Measurements from ENCODE around the gene ATG4B.

- TF ChIP-seq GATA2 (IDR thresholded peaks at IDR 0.05; ENCODE audit: low read depth, low read length): no peak
- TF ChIP-seq GATA3 (IDR thresholded peaks at IDR 0.05; ENCODE audit: low read depth, low read length): no peak
These were observed 11.0 kb downstream of the ATG4B start for GRCh38 chr2:241648453-241648852.

Data from SH-SY5Y (cell line).